Stimulated activated CD8-positive, alpha-beta memory T cell treated with anti-CD3 and anti-CD28 coated beads, Interleukin-4, amount 100 ng/mL, for 24 hours (primary cell): ENCODE data around the gene CCR6.

Experiments used
- DNase-seq: peaks from one replicate; pipeline ENCODE4 v3.0.0-alpha.2; 2020; ENCODE audit warnings: low read depth

CCR6 gene

DNA sequence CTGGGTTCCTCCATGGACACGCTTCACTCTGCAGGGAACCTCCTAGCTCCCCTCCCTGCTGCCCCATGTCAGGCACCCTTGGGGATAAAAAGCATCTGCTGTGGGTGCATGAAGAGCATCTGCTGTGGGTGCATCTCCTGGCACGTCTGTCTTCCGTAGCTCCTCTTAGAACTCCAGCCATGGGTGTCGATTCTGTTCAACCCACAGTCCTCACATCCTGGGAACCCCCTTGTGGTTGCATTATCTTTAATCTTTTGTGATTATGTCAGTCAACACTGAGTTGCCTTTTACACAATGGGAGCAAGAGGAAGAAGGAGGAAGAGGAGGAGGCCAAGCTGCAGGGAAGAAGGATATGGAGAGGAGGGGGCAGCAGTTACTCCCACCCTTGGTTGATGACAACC, 24.1 kb upstream of the CCR6 start:
- no peak for DNase-seq

DNA sequence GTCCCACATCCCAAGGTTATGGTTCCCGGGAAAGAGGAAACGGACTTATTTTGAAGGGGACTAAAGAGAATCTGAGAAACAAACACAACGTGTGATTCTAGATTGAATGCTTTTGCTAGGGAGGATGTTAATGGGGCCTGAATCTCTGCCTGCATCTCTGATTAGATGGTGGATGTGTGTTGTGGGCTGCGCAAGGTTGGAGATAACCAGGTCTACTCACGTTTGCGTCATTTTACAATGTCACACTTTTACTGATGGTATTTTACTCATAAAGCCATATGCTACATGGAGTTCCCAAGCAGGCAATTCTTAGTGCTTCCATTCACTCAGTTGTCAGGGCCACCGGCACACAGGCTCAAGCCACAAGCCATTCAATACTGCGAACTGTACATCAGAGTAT, 23.2 kb upstream of the CCR6 start:
- DNase-seq: no peak

DNA sequence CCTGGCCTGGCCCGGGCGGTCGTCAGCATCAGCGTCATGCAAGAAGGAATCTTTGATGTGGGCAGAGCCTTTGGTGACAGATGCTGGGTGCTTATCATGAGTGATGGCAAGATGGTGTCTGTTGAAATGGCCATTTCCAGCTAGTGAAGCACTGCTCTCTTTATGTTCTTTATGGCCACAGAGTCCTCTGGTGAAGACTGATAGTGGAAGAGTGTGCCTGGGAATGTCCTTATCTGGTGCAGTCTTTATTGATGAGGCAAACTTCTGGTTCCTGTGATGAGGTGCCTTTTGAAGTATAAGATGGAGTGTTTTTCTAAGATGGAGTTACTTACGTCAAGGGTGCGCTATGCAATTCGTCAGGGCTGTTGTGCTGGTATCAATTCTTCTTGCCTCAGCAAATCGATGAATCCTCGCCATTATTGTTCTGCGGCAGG, 22.6 kb upstream of the CCR6 start:
- DNase-seq: no peak

DNA sequence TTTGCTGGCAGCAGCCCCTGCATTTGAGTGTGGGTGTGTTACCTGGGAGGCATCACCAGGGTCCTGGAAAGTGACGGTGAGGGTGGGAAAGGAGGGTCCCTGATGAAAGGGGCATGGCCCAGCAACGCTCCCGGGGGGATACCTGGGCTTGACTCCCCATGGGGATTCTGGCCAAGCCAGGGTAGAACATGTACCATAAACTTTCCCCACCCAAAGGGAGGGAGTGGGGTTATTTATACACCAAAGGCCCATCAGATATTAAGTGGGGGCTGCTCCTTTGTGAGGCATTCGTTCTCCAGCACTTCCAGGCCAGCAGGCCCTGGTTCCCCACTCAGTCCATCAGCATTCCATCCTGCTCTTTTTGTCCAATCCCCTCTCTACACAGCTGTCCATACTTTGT, 20.6 kb upstream of the CCR6 start:
- no peak for DNase-seq

DNA sequence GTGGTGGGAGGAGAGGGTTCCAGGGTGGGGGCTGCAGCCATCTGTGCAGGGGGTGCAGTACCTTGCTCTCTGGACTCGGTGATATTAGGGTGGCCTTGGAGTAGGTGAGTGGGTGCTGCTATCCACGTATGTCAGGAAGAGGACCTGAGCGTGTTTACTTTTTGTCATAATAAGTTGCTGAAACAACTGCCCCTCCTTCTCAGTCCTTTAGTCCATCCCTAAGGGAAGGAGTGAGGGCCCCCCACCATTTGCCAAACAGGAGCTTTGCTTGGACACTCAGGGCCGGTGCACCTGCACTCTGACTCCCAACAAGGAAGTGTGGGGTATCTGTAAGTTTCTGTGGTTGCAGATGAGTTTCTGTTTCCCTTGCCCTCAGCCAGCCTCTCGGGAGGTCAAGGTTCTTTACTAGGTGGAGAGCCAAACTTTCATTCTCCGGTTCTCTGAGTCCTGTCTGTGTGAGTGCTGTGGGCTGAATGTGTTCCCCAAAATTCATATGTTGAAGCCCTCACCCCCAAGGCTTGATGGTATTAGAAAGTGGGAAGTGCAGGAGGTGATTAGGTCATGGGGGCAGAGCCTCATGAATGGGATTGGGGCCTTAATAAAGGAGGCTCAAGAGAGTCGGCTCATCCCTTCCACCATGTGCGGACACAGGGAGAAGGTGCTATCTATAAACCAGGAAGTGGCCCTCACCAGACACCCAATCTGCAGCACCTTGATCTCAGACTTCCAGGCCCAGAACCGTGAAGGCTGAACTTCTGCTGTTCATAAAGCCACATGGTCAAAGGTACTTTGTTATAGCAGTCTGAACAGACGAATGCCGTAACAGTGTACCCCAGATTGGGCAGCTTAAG, 19.6 kb upstream of the CCR6 start:
- DNase-seq: no peak

DNA sequence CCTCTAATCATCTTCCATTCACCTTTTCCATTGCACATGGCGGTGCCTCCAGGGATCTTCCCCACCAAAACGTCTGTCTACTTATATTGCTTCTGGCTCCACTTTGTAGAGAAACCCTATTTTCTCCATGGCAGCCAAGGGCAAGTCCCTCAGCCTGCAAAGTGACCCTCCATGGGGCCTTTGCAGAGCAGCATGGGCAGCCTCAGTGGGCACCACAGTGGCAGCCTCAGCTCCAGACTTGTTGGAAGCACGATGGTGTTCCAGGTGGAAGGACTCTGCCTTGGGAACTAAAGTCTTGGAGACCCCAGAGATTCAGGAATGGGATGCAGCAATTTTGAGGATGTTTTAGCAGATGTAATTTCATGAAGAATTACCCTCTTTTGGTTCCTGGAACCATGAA, 18.5 kb upstream of the CCR6 start:
- no peak for DNase-seq

DNA sequence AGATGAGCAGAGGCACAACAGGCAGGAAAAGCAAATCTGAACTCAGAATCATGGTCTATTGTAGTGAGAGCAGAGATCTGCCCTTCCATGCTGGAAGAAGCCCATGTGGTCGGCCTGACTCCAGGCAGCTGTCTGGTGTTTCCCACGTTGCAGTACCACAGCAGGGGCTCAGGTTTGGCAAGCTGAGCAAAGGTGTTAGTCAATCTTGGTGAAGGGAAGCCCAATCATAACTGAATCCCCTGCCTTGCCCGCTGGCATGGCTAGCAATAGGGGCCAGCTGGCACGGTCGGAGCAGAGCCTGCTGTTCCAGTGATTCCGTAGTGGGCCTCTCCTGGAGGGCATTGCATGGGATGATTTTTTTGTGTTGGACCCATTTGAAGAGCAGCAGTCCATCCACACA, 17.8 kb upstream of the CCR6 start:
- DNase-seq: no peak

DNA sequence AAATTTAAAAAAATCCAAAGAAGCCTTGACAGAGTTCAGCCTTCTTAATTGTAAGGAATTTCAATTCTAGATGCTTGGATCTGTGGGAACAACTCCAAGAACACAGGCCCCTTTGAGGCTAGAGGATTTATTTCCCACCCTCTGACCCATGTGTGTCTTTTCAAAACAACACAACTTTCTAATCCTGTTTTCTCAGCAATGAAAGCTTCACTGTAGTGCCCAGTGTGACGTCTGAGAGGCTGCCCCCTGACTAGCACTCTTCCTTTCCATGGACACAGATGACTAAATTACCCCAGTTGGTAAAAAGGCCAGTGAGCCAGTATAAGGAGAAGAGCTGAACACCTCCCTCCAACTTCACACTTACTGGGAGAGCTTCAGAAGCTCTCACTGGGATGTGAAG, 16.5 kb upstream of the CCR6 start:
- no peak for DNase-seq

DNA sequence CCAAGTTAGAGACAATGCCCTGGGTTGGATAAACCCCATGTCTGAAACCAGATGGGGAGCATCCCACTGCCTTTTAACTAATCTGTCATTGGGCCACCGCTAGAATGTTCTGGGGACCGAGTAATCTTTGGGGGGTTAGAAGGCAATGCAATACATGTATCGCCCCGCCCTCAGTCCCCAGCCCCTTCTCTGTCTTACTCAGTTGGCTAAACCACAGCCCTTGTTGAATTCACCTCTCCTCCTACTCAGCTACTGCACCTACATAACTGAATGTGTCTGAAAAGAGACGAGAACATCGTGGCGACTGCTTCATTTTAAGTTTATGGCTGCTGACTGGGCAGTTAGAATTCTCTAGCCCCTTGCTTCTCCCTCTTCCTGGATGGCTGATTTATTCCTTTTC, 15.1 kb upstream of the CCR6 start:
- no peak for DNase-seq

DNA sequence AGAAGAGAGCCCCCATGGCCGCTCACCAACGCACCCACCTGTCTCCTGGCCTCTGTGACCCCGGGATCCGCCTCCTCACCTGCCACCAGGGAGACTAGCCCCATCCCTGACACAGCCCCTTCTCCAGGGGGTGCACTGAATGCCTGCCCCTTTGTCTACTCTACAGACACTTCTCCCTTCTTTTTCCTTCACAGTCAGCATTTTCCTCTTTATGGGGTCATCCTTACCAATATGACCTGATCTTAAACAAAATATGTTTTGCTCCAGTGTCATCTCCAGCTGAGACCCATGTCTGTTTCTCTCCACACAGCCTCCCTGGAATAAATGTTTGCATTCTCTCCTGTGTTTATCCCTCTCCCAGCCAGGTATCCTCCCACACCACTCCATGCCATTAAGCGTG, 14.6 kb upstream of the CCR6 start:
- no peak for DNase-seq

DNA sequence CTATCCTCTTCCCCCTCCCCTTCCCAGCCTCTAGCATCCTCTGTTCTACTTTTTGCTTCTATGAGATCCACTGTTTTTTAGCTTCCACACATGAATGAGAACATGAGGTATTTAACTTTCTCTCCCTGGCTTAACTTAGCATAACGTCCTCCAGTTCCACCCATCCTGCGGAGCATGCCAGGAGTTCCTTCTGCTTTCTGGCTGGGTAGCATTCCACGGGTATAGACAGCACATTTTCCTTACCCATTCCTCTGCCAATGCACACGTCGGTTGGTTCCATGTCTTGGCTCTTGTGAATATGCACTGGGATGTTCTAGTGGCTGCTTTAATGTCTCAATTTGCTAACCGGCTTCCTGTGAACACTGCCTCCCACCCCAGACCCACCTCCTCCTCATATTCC, 13.2 kb upstream of the CCR6 start:
- no peak for DNase-seq

DNA sequence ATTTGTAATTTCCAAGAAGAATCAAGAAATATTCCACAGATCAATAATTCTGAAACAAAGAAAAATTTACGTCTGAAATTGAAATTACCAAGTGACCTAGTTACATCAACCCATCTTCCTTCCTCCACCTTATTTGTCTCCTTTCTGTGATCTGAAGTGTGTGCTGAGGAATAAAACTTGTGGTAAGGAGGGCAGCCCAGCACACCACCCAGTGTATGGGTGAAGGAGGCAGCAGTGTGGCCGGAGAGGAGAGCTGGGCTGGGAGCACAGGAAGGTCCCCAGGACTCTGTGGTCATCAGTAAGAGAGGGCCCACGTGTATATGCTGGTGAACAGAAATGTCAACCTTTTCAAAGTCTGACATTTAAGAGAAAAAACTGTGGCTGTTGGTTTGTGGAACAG, 11.3 kb upstream of the CCR6 start:
- DNase-seq: no peak

DNA sequence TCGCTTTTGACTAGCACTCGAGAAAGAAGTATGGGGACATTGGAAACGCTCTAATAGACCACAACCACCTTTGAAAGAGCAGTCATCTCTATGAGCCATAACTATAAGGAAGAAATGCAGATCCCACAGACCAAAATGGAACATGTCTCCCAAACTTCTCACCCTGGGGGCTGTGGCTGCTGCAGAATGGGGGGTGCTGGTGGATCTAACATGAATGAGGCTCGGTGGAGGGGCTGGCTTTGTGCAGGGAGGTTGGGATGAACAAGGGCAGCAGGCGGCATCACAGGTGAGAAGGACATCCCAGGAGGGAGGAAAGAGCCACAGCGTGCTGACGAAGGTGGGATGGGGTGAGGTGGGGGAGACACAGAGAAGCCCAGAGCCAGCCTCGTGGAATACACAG, 10.5 kb upstream of the CCR6 start:
- no peak for DNase-seq

DNA sequence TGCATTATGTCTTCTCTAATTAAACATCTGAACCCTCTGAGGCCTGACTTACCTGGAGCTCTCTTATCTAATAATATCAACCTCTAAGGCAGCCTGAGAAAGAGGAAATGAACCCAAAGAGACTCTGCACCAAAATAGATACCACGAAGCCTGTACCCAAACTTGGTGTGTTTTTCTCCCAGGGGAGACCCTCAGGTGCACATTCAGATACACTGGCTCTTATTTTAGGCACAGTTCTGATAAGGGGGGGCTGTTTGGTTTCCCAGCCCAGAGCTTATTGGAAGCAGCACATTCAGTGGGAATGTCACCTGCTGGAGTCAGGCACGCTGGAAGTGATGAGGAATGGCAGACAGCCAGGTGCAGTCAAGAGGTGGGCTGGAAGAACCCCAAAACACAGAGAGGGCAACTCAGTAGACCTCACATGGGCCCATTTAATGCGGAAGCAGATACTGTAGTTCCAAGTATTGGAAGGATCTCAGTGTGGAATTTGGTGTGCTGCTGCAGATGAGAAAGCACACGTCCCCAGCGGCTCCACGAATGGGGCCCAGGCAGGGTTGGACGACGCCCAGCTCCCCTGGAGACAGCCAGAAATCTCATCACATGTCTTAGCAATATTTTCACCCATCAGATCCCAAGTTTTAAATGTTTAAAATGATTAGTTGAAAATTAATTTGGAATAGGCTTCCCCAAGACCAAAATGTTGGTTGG, 9.7 kb upstream of the CCR6 start:
- DNase-seq: no peak

DNA sequence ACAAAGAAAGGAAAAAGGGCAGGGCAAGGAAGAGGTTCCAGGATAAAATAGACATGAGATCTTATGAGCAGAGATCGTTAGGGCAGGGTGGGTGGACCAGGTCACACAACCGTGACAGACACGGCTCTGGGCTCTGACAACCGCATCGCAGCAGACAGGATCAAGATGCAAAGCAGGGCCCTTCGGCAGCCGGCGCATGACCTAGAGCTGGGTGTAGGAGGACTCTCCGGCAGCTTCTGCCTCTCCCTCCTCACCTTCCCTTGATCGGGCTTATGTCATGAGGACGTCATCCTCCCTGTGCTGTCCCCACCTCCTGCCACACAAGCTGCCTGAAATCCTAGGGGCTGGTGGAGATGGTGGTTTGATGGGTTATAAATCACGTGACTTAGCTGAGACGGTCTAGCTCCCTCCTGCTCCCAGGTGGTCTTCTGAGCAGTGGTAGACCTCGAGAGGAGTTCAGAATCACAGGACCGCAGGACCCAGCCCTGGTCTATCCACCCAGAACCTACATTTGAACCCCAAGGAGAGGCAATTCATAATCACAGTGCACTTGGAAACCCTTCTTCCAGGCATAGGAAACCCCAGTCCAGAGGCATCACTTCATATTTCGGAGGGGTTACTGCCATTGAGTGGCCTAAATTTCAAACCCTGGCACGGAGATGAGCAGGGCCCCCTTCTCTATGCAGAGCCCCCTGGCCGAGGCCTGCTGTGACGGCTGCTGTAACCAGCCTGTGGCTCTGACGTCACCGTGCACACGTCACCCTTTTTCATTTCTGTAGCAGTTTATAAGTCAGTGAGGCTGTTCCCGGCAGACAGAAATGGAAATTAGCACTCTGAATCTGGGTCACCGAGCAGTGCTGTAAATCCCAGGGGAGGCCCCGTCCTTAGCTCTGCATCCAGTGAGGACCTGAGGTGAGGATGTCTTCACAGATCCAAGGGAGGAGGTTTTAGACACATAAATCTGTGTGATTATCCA, 8.7 kb upstream of the CCR6 start:
- DNase-seq: no peak

DNA sequence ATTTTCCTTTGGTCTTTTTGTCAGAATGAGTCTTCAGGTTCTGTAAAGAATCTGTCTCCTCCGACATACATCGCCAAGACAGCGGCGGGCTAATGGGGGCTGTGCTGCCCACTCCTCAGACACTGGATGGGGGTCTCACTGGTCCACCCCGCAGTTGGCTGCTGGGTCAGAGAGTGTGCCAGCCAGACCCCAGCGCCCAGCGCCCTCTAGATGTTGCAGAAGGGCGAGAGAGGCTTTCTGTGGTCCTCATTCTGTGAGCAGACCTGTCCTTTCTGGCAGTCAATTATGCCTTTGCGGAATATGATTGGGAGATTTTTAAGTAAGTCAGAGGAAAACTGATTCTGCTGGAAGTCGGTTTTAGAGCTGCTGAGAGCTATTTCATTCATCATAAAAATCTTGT, 7.8 kb upstream of the CCR6 start:
- DNase-seq: no peak

DNA sequence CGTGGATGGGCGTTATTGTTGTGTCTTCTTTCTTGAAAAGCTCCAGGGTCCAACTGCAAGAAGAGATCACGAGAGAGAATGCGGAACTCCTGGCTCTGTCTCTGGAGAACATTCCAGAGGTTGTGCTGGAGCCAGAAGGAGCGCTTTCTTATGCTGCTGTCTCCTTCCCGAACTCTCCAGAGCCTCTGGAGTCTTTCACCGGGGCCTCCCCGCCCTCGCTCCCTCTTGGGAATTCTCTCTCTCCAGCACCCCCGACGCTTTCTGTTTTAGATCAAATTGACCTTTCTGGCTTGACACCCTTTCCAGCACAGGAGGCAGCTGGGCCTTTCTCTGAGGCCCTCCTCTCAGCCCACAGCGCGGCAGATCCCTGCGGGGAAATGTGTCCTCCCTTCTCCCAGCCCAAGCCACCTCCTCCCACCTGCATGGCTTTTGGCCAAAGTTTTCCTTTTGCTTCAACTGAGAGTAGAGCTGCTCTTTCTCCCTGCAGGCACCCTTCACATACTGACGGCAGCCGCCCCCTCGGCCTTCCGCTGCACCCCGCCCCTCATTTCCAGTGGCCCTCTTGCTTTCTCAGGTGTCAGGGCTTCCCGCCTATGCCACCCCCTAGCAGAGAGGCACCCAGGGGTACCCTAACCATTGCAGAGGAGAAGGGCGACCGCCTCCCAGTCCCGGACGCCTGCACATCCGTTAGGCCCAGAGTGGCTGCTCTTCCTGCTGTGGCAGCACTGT, 6.6 kb upstream of the CCR6 start:
- no peak for DNase-seq

DNA sequence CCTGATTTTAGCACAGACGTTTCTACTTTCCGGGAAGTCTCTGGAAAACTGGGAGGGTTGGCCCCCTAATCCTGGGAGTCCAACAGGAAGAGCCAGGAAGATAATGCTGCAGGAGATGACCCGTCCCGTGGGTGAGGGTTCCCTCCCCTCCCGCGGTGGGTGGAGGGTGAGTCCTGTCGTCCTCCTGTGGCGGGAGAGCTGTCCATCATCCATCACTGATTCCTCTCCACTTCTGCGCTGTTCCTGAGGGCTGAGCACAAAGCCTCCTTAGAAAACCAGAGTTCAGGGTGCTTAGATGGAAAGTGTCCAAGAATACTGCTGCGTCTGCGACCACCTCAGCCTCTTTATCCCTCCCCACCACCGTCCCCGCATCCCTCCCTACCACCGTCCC, 6.1 kb upstream of the CCR6 start:
- no peak for DNase-seq

DNA sequence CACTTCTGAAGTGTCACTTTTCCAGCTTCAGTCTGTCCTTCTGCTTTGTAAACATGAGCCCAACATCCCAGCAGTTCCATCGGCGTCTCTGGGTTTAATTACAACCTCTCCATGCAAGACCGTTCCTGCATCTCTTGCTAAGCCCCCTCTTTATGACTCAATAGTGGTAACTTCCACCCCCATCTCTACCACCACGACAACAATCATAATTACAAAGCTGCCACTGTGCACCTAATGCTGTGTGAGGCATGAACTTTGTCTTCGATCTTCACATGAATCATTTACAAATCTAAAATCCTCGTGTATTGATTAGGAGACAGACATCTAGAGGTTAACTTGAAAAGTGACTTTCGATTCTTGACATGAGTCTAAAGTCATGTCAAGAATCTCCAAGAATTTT, 4.9 kb upstream of the CCR6 start:
- no peak for DNase-seq

DNA sequence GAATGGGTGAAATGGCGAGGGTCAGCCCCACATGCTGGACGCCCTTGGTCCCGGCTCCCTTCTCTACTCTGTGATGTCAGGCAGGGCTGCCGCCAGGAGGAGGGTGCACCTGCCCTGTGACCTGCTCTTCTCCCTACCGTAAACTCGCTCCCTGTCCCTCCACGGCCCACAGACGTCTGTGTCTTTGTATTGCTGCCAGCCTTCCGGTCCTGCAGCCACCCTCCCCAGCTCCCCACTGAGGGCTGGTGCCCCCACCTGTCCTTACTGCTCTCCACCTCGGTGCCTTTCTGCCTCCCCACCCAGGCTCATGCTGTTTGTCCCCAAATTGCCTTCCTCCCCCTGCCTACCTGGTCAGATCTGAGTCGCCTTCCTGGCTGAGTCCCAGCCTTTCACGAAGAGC, 4.1 kb upstream of the CCR6 start:
- DNase-seq: no peak

DNA sequence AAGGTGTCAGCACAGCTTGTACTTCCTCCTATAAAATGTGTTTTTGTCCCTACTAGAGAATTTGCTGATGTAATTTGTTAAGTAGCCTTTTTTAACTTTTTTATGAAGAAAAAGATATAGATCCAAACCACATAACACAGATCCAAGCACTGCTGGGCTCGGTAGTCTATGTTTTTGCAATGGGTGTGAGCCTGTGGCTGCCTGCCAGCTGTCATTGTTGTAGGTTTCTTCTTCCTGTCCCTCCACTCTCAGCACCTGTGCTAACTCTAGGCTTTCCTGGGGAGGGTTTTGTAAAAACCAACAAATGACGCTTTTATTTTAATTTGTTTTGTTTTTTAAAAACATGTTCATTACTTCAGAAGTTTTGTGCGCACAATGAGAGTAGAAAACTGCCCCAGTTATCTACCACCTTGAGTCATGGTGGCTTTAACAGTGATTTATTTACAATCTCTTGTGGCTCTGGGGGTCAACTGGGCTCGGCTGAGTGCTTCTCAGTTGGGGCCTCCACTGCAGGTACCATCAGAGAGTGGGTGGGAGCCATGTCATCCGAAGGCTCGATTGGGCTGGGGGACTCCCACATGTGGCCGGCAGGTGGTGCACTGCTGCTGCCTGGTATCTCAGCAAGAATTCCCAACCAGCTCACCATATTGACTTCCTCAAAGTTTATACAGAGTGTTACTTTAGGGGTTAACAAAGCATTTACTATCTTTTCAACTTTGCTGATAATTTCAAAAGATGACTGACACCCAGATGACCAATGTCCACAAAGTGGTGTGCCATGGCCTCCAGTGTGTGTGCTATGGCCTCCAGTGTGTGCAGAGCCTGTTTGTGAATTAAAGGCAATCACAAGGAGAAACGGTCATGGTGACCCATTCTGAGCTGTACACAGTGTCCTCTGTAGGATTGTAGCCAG, 3.0 kb upstream of the CCR6 start:
- no peak for DNase-seq
